KOPT-K1 (cell line): ENCODE results near the gene LRRC2.
"Not testable (repeated sequence)": the region's sequence is repeated elsewhere in the genome, so short reads cannot be mapped to it uniquely, and the experiment has no call there.

Experiments
- H3K27ac ChIP-seq: fragments of 200-600 bp; sonication (generic); 2 replicates; pipeline ENCODE4 v1.5.1; 2016; ENCODE audit warnings: antibody characterized with exemption, mild to moderate bottlenecking, low read depth, low read length; ENCODE audit not compliant: poor library complexity, severe bottlenecking
- H3K36me3 ChIP-seq: fragments of 200-600 bp; sonication (generic); 2 replicates; pipeline ENCODE4 v1.5.1; 2017; ENCODE audit warnings: antibody characterized with exemption, mild to moderate bottlenecking, low read length, moderate library complexity; ENCODE audit not compliant: insufficient read depth
- H3K9me3 ChIP-seq: fragments of 200-600 bp; sonication (generic); 2 replicates; pipeline ENCODE4 v1.5.1; 2017; ENCODE audit warnings: antibody characterized with exemption, low read length, mild to moderate bottlenecking; ENCODE audit not compliant: insufficient read depth, poor library complexity, severe bottlenecking

The LRRC2 gene

GRCh38 chr3:46508850-46509591 is 57.1 kb downstream of the LRRC2 start:
- Histone ChIP-seq H3K9me3 (no peaks in the 10 kb centered on the region), H3K27ac (no peak overlapping the region), H3K36me3 (no peaks in the 10 kb centered on the region)

- no peak overlapping the region for H3K27ac ChIP-seq
These were observed 59.6 kb downstream of the LRRC2 start for GRCh38 chr3:46506526-46506925.

GRCh38 chr3:46505953-46506352 is 60.1 kb downstream of the LRRC2 start:
- no peaks in the 10 kb centered on the region for H3K9me3 ChIP-seq
- no peak overlapping the region for H3K27ac ChIP-seq
- no peaks in the 10 kb centered on the region for H3K36me3 ChIP-seq

More at GRCh38 chr3:46506526-46506925, 59.6 kb downstream of the LRRC2 start:
- H3K9me3 ChIP-seq, result no peaks in the 10 kb centered on the region
- H3K36me3 ChIP-seq, result no peaks in the 10 kb centered on the region

DNA sequence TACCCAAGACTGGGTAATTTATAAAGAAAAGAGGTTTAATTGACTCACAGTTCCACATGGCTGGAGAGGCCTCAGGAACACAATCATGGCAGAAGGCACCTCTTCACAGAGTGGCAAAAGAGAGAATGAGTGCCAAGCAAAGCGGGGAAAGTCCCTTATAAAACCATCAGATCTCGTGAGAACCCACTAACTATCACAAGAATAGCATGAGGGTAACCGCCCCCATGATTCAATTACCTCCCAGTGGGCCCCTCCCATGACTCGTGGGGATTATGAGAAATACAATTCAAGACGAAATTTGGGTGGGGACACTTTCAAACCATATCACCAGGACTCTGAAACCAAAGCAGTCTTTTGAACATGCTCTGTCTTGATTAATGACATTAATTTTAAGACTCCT is 61.3 kb downstream of the LRRC2 start:
- Histone ChIP-seq H3K27ac (no peak overlapping the region), H3K9me3 (no peaks in the 10 kb centered on the region), H3K36me3 (no peaks in the 10 kb centered on the region)

DNA sequence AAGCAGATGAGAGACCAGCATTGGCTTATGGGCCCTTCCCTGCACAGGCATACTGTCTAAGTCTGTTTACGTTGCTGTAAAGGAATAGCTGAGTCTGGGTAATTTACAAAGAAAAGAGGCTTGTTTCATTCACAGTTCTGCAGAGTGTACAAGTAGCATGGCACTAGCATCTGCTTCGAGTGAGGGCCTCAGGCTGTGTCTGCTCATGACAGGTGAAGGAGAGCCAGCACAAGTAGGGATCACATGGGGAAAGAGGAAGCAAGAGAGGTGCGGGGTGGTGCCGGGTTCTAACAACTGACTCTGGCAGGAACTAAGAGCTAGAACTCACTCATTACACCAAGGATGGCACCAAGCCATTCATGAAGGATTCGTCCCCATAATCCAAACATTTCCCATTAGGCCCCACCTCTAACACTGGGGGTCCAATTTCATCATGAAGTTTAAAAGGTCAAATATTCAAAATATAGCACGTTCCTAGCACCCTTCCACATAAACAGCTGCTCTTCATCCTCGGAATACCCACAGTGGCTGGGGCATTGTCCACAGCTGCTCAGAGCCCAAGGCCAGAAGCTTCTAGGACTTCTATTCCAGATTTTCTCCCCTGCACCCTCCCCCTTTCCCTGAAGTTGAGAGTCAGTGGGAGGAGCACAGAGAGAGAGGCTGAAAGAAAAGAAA is 62.8 kb downstream of the LRRC2 start:
- no peaks in the 10 kb centered on the region for H3K9me3 ChIP-seq
- H3K36me3 ChIP-seq, result no peaks in the 10 kb centered on the region
- H3K27ac ChIP-seq, result peak overlapping the region; percentile 20

GRCh38 chr3:46501702-46502101 is 64.4 kb downstream of the LRRC2 start:
- H3K9me3 ChIP-seq, result no peaks in the 10 kb centered on the region
- no peaks in the 10 kb centered on the region for H3K36me3 ChIP-seq
- H3K27ac ChIP-seq, result peak overlapping the region; percentile 53

- H3K9me3 ChIP-seq, result no peaks in the 10 kb centered on the region
- H3K27ac ChIP-seq, result peak overlapping the region; percentile 53
- H3K36me3 ChIP-seq, result no peaks in the 10 kb centered on the region
These were observed 65.2 kb downstream of the LRRC2 start for GRCh38 chr3:46500656-46501635.

DNA sequence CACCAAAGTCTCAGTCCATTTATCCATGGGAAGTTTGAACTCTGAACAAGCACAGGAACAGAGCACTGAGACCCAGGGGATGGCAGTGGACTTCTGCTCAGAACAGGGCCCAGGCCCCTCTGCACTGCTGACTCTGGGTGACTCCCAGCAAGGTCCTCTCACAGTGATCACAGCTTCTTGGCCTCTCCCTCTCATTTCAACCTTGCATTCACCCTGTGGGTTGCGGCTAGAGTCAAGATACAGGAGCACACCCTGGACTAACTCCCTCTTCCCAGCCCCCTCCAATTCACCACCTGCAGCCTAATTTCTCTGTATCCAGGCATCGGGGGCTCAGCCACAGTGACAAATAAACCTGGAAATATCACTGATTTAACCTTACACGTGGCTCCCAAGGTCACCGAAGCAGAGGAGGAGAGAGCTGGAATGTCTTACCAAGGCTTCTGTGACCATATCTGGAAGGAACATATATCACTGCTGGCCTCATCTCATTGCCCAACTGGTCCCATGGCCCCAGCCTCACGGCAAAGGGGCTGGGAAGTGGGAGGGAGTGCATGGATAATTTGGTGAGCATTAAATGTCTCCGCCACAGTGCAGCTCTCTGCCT is 67.1 kb downstream of the LRRC2 start:
- H3K36me3 ChIP-seq, result no peaks in the 10 kb centered on the region
- peak overlapping the region; percentile 34 for H3K27ac ChIP-seq
- H3K9me3 ChIP-seq, result no peaks in the 10 kb centered on the region

DNA sequence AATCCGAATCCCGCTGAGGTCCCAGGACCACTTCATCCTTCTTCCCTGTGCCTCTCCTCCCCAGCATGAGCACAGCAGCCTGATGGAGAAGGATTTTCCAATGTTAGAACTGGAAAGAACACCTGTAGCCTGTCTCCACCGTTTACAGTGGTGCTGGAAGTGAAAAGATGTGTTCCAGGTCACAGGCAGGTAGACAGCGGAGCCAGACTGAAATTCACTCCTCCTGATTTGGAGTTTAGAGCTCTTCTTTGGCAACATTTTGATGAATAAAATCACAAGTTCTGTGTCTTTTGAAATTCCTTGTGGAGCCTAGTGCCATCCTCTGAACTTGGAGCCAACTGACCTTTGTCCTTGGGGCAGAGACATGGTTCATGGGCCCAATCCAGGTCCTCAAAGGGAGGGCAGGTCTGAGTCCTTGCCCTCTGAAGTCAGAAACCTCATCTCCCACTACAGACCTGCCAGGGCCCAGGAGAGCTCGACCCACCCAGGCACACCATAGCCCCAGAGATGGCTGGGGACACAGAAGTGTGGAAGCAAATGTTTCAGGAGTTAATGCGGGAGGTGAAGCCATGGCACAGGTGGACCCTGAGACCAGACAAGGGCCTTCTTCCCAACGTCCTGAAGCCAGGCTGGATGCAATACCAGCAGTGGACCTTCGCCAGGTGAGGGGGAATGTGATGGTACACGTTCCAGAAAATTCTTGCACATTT is 68.4 kb downstream of the LRRC2 start, which contains the start of gene RTP3:
RTP3 (plus strand) TSS at position 421 of the 710 bp plus-strand sequence; CDS start at position 508, 87 bp downstream.
- H3K36me3 ChIP-seq, result no peaks in the 10 kb centered on the region
- no peaks in the 10 kb centered on the region for H3K9me3 ChIP-seq
- H3K27ac ChIP-seq, result peak within 1 kb of the TSS; percentile 34

GRCh38 chr3:46496746-46497555 is 69.2 kb downstream of the LRRC2 start:
- Histone ChIP-seq H3K9me3 (no peaks in the 10 kb centered on the region), H3K36me3 (no peaks in the 10 kb centered on the region), H3K27ac (peak overlapping the region; percentile 34)

- Histone ChIP-seq H3K36me3 (no peaks in the 10 kb centered on the region), H3K27ac (peak overlapping the region; percentile 8), H3K9me3 (no peaks in the 10 kb centered on the region)
These were observed 70.1 kb downstream of the LRRC2 start for GRCh38 chr3:46495901-46496456.

- H3K36me3 ChIP-seq, H3K27ac ChIP-seq, H3K9me3 ChIP-seq: not testable (repeated sequence)
These were observed 71.6 kb downstream of the LRRC2 start for GRCh38 chr3:46494491-46494890.

GRCh38 chr3:46492890-46493547 is 73.1 kb downstream of the LRRC2 start:
- H3K9me3 ChIP-seq, result no peaks in the 10 kb centered on the region
- H3K27ac ChIP-seq, result no peak overlapping the region

More at GRCh38 chr3:46492890-46493547, 73.1 kb downstream of the LRRC2 start:
- H3K36me3 ChIP-seq, result no peaks in the 10 kb centered on the region
